GM18505 (cell line): ENCODE results near the gene PPT1.
"Not testable (repeated sequence)": the region's sequence is repeated elsewhere in the genome, so short reads cannot be mapped to it uniquely, and the experiment has no call there.

Experiments
- ATAC-seq: cut with Tn5 transposase; IDR thresholded peaks from one replicate; pipeline ENCODE4 v1.9.1; 2021; ENCODE audit not compliant: unreplicated experiment
- POLR2A ChIP-seq: IDR thresholded peaks from 4 replicates; pipeline ENCODE4 v1.6.1; 2011; ENCODE audit warnings: borderline replicate concordance; ENCODE audit not compliant: insufficient read depth, insufficient read length; ENCODE audit errors: extremely low read depth

The PPT1 gene

DNA sequence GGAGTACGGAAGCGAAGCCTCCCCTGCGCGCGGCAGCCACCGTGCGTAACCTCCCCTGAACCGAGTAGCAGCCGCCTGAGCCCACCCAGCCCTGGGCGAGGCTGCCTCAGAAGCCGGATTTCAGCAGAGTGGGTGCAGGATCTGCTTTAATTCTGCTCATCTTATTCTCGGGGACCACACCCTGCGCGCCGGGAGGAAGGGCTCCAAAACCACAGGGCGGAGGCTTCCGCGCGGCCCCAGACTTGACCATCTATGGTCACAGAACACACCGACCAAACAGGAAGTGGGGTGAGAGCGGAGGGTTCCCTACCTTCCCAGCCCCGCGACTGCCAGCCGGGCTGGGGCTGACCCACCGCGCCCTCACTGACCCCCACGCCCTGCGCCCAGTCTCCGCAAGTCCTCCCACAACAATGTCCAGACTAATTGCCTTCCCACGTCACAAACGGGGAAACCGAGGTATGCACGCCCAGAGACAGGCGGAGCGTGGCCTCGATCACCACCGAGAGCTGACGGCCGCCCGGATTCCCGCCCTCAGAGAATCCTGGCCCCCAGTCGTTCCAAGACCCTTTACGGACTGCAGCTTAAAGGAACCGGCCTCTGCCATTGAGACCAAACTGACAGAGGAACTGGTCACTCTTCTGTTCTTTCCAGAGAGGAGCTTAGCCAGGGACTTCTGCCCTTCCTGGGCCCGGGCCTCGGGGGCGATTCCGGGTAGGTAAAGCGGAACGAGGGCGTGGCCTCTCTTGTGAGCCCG lies 57.1 kb downstream of the PPT1 start:
- peak; percentile 98 for TF ChIP-seq POLR2A
- ATAC-seq, result peak; percentile 44

DNA sequence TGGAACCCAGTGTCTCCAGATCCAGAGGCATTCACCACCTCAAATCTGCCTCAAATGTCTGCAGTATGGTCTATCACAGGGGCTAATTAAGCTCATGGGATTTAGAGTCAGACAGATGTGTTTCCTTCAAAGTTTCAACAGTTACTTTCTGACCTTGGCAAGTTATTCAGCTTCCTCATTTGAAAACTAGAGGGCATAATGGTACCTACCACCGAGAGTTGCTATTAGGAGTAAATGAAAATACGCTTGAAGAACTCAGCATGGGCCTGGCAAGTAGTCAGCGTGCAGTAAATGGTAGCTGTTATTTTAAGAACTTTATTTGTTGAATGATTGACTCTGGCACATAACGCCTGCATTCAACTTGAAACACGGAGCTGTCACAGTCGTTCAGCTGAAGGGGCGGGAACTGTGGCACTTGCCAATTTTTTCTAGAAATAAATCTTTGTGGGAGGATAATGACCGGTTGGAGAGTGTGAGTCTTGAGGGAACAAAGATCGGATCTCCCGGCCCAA lies 57.8 kb downstream of the PPT1 start:
- ATAC-seq, result no peak

DNA sequence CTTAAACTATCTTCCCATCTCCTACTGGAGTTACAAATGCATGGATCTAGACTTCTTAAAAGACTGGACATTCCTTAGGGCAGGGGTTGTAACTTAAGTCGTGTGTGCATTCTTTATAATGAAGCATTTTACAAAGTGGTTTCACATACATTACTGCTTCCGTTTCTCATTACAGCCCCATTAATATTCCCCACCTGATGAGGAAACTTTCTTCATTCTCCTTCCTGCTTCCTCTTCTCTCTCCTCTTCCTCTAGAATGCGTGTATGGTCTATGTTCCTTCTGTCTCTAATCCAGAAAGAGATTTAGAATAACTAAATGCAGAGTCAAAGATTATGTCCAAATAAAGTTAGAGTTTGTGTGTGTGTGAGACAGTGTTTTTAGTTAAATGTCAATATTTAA lies 58.4 kb downstream of the PPT1 start:
- ATAC-seq, result no peak
- no peak for TF ChIP-seq POLR2A

More for the DNA sequence above, 57.8 kb downstream of the PPT1 start:
- no peak for TF ChIP-seq POLR2A

DNA sequence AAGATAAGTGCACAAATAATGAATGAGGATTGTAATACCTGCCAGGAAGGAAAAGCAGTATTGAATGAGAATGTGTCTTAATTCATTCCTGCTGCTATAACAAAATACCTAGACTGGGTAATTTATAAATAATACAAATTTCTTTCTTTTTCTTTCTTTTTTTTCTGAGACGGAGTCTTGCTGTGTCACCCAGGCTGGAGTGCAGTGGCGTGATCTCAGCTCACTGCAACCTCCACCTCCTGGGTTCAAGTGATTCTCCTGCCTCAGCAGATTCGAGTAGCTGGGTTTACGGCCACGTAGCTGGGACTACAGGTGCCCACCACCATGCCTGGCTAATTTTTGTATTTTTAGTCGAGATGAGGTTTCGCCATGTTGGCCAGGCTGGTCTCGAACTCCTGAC lies 59.8 kb downstream of the PPT1 start:
- not testable (repeated sequence) for ATAC-seq

DNA sequence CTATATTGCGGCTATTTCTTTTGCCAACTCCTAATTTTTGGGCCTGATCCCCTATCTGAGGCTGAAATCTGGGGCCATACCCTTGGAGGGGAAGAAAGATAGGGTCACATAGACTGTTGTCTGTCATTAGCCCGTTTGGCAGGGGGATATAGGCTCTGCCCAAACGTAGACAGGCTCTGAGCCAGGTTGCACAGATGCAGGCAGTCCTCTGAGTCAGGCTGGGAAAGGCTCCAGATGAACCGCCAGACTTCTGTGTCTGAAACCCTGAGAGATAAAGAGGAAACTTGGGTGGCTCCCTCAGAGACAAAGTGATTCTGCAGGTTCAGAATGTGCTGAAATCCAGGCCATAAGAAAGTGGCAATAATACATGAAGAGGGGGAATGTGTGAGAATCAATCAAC lies 60.5 kb downstream of the PPT1 start:
- no peak for ATAC-seq
- TF ChIP-seq POLR2A, result no peak

DNA sequence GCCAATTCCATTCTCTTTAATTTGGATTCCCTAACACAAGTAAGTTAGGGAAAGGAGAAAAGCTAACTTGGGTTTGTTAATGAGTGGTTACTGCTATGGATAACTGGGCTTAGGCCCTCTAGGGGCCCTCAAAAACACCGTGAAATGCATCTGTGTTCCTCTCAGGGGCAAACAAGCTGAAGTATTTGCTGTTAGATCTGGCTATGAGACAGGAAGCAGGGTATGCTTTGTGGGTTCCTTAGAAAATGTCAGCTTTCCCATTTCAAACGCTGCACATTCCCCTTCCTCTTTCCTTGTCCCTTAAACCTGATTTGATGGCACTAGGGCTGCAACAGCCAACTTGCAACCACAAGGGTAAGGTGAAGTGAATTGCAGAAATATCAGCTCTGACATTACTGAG lies 62.2 kb downstream of the PPT1 start:
- TF ChIP-seq POLR2A, result no peak
- ATAC-seq, result no peak

DNA sequence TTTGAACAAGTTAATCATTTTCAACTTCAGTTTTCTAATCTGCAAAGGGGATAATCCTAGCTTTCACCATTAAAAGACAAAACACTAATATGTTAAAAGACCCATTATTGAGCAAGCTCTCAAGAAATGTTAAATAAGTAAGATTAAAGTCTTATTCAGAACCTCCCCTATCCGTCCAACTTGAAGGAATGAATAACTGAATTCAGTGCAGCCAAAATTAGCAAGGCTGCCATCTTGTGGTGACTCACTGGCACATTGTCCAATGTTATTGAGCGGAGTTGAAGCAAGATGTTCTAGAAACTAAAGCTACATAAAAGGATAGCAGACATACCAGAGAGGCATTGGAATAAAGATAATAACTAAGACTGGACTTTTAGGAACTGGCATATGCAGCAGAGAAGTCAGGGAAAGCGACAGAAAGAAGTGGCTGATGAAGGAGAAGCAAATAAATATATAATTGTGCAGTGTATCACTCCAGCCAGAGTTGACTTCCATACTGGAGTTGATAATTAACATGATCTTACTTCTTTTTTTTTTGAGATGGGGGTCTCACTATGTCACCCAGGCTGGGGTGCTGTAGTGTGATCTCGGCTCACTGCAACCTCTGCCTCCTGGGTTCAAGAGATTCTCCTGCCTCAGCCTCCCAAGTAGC lies 64.7 kb downstream of the PPT1 start:
- ATAC-seq, result no peak
- no peak for TF ChIP-seq POLR2A

DNA sequence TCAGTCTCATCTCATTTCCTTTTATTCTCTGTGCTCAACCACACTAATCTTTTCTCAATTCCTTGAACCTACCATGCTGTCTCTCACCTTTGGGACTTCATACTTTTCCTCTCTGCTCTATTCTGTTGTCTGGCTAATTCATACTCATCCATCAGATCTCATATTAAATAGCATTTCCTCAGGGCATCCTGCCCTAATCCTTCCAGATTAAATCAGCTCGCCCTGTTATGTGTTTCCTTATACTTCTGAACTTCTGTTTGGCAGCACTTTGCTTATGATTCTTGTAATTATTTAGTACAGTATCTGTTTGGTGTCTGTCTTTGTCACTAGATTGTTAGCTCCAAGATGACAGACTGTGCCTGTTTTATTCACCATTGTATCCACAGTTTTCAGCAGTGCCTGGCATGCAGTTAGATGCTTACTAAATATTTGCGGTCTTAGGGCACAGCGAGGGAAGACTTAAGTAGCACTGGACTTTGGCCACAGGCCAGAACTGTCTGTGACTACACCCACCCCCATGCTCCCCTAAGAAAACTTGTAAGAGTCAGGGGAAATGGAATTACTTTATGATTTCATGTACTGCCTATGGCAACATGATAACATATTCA lies 66.4 kb downstream of the PPT1 start:
- TF ChIP-seq POLR2A, result no peak
- ATAC-seq, result no peak

DNA sequence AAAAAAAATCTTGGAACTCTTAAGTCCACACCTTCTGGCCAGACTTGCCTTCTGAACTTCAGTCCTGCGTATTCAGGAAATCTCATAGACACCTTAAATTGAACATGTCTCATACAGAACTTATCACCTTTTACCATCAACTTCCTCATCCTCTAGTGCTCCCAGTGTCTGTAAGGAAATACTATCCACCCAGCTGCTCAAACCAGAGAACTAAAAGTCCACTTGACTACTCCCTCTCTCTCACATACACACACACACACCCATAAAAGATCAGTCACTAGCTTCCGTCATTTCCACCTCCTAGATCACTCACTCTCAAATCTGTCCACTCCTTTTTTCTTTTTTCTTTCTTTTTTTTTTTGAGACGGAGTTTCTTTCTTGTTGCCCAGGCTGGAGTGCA lies 67.4 kb downstream of the PPT1 start:
- ATAC-seq, result no peak
- no peak for TF ChIP-seq POLR2A

DNA sequence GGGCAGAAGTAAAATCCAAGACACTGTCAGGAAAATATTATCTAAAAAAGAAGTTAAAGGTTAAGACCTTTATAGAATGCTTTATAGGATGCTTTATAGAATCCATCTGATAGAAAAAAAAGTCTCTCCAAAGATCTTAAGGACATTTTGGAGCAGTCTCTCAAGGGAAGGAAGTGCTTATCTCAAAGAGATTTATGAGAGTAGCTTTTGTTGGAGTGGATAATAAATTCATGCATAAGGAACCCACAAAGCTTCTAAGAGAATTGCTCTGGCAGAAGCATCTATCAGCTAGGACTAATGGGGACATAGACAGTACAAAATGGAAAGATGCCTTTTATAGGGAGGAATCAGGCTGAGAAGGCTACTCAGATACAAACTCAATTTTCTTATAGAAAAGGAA lies 69.4 kb downstream of the PPT1 start:
- TF ChIP-seq POLR2A, result no peak
- ATAC-seq, result no peak

DNA sequence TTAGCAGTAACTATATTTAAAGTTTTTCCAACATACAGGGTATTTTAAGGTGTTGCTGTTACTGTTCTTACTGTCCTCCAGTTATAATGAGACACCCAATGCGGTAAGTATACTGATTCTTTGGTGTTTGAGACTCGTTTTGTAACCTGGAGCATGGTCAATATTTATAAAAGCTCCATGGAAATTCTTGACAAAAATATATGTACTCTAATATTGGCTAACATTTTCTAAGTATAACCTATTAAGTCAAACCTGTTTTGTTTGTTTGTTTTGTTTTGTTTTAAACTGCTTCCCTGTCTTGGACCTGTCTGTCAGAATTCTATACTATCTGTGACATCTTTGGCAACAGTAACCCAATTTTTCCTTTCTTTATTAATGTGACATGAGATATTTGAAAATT lies 72.4 kb downstream of the PPT1 start:
- ATAC-seq, result no peak
- no peak for TF ChIP-seq POLR2A

DNA sequence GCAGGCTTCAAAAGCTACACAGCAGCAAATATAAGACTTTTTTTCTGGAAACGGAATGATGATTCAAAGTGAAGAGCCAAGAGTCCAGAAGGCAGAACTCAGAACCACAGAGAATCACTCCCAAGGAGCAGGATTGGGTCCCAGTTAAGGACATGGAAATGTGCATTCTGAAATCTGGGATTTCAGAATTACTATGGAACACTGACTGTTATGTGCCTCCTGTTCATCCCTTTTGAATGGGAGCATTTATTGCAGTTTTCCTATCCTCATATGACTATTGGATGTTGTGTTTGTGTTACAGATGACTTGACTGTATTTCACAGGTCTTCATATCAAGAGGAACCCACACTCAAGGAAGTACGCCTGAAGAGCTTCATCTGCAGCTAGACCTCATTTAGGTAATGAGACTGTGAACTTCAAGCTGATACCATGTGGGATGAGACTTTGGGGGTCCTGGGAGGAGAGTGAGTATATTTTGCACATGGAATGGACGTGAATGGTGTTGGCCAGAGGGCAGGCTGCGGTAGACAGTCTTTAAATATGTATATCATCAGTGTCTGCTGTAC lies 73.6 kb downstream of the PPT1 start:
- ATAC-seq, result no peak
- TF ChIP-seq POLR2A, result no peak
